Neural progenitor cell (in vitro differentiated cells): ENCODE results near the gene COG5.

Experiments used
- CTCF ChIP-seq: fragments of 200-600 bp; sonication (generic); IDR thresholded peaks from 2 replicates; pipeline ENCODE4 v1.5.1; 2017; ENCODE audit warnings: antibody characterized with exemption, mild to moderate bottlenecking
- EZH2 ChIP-seq: fragments of 200-600 bp; sonication (generic); IDR thresholded peaks from 2 replicates; pipeline ENCODE4 v1.6.1; 2017; ENCODE audit warnings: antibody characterized with exemption, mild to moderate bottlenecking, moderate library complexity
- EZH2phosphoT487 ChIP-seq: fragments of 200-600 bp; sonication (generic); IDR thresholded peaks from 2 replicates; pipeline ENCODE4 v1.6.1; 2017; ENCODE audit warnings: antibody characterized with exemption

GRCh38 chr7:107161415-107161814, 402.3 kb downstream of the COG5 start:
- TF ChIP-seq EZH2 (no peak), CTCF (no peak), EZH2phosphoT487 (no peak)
